Lung (tissue), 12 donors: Measurements from ENCODE around the gene COPG1. TPM values are rescaled to one million over a fixed set of nuclear protein-coding genes. Genes with fewer than 3 reads are reported as not detected.

Experiments used
- ATAC-seq: fragments of 200-7000 bp; cut with Tn5 transposase; one replicate; pipeline ENCODE4 v1.9.1; 2020; ENCODE audit warnings: moderate number of reproducible peaks; ENCODE audit not compliant: insufficient read depth, low FRiP score
- DNase-seq, 3 donors: peaks; one replicate each; pipeline ENCODE4 v3.0.0-alpha.2; 2013 to 2017
- H3K27ac ChIP-seq, 2 donors: one replicate each; pipeline ENCODE4 v1.5.1; 2013; ENCODE audit warnings: mild to moderate bottlenecking in 2 of 2, moderate library complexity in 2 of 2, control low read depth in 1 of 2, inconsistent platforms in 1 of 2, low read depth in 1 of 2, low read length in 1 of 2
- H3K27me3 ChIP-seq, 3 donors: one replicate each; pipeline ENCODE4 v1.5.1; 2013; ENCODE audit warnings: low read length in 2 of 3; ENCODE audit not compliant: control insufficient read depth in 3 of 3, insufficient read depth in 3 of 3
- H3K36me3 ChIP-seq, 4 donors: one replicate each; pipeline ENCODE4 v1.5.1; 2013; ENCODE audit warnings: low read length in 4 of 4, mild to moderate bottlenecking in 1 of 4, moderate library complexity in 1 of 4; ENCODE audit not compliant: control insufficient read depth in 4 of 4, insufficient read depth in 4 of 4
- H3K4me1 ChIP-seq, 5 donors: one replicate each; pipeline ENCODE4 v1.5.1; 2013; ENCODE audit warnings: low read length in 5 of 5, mild to moderate bottlenecking in 2 of 5, moderate library complexity in 1 of 5; ENCODE audit not compliant: control insufficient read depth in 5 of 5, insufficient read depth in 5 of 5
- H3K4me3 ChIP-seq: one replicate; pipeline ENCODE4 v1.5.1; 2013; ENCODE audit warnings: mild to moderate bottlenecking, control low read depth, moderate library complexity
- H3K9ac ChIP-seq, 2 donors: one replicate each; pipeline ENCODE4 v1.5.1; 2013; ENCODE audit warnings: low read length in 2 of 2, control low read depth in 1 of 2; ENCODE audit not compliant: insufficient read depth in 1 of 2
- H3K9me3 ChIP-seq, 4 donors: one replicate each; pipeline ENCODE4 v1.5.1; 2013; ENCODE audit warnings: low read length in 3 of 4, mild to moderate bottlenecking in 1 of 4, moderate library complexity in 1 of 4; ENCODE audit not compliant: control insufficient read depth in 4 of 4, insufficient read depth in 3 of 4
- CTCF ChIP-seq: IDR thresholded peaks from 2 replicates; pipeline ENCODE4 v1.5.1; 2012; ENCODE audit warnings: mild to moderate bottlenecking; ENCODE audit errors: control extremely low read depth, extremely low read depth
- WGBS, 2 donors: extraction: QIAGEN DNeasy Blood & Tissue Kit; methylation state at CpG; one replicate each; pipeline ENCODE4 v1.1.7; 2013; 5-methylcytosine and 5-hydroxymethylcytosine counted together
- polyA plus RNA-seq, 2 donors: library from polyadenylated mRNA; stranded (reverse); fragments of 200-250 nt; gene quantifications; one replicate each; pipeline ENCODE4 v1.2.1, GENCODE V29; 2013
- total RNA-seq, 2 donors: library from RNA; depleted of rRNA in 1 of 2; stranded (reverse); fragments of >200 nt in 1 of 2; gene quantifications; one replicate each; pipeline ENCODE4 v1.2.1, GENCODE V29; 2014 to 2021
- donor health status: control.
- donor health status: control.
- donor health status: Bipolar disorder and iron deficiency.
- donor health status: healthy.
- donor health status: DM: yes; HTN: yes; CAD: no.

The COPG1 gene
- total and polyA plus RNA-seq, 4 donors: 126 to 234 (median 146) TPM

- H3K36me3 ChIP-seq: peaks cover 16 to 26% (median 19%) of the 10 kb centered on the region in 4 donors
These were observed 40.0 kb downstream of the COPG1 start for GRCh38 chr3:129289201-129289921.

GRCh38 chr3:129291236-129291886 lies 42.0 kb downstream of the COPG1 start:
- Histone ChIP-seq H3K27me3 (no peaks in the 10 kb centered on the region), H3K9me3 (no peaks in the 10 kb centered on the region), H3K36me3 (peaks cover 19 to 33% (median 25%) of the 10 kb centered on the region in 4 donors), H3K9ac (no peak overlapping the region), H3K4me1 (no peaks in the 10 kb centered on the region), H3K4me3 (no peak overlapping the region), H3K27ac (no peak overlapping the region)
- no peak for TF ChIP-seq CTCF
- no peak for DNase-seq
- ATAC-seq: no peak
- WGBS, 2 donors: 84 to 92% methylated on average over 4 of the region's 4 CpGs

More at GRCh38 chr3:129289201-129289921, 40.0 kb downstream of the COPG1 start:
- Histone ChIP-seq H3K4me1 (no peaks in the 10 kb centered on the region), H3K9me3 (no peaks in the 10 kb centered on the region), H3K4me3 (no peak overlapping the region), H3K27me3 (no peaks in the 10 kb centered on the region), H3K9ac (no peak overlapping the region), H3K27ac (no peak overlapping the region)
- TF ChIP-seq CTCF: no peak
- no peak for DNase-seq
- WGBS, 2 donors: 84 to 98% methylated on average over 6 of the region's 6 CpGs
- ATAC-seq: no peak

GRCh38 chr3:129295286-129295685 lies 45.9 kb downstream of the COPG1 start:
- no peak overlapping the region for H3K9ac ChIP-seq
- H3K36me3 ChIP-seq: peaks cover 12 to 46% (median 18%) of the 10 kb centered on the region in 4 donors
- H3K27me3 ChIP-seq: no peaks in the 10 kb centered on the region
- ATAC-seq (no peak), DNase-seq (no peak)
- no peaks in the 10 kb centered on the region for H3K4me1 ChIP-seq
- 90 to 98% methylated on average over 5 of the region's 5 CpGs for WGBS, 2 donors
- no peak for TF ChIP-seq CTCF
- H3K4me3 ChIP-seq: no peak overlapping the region
- H3K27ac ChIP-seq: no peak overlapping the region
- H3K9me3 ChIP-seq: no peaks in the 10 kb centered on the region
